HEK293 (cell line): ENCODE measurements around the gene BBX.

ENCODE experiments used
- CTCF ChIA-PET: fragments of 350-600 bp; formaldehyde crosslinking; extraction: SDS; loops from one replicate; lab custom pipeline; 2021; ENCODE audit warnings: antibody characterized with exemption; lab: Yijun Ruan, JAX
- POLR2A ChIA-PET: fragments of 300-600 bp; formaldehyde crosslinking; extraction: SDS; loops from one replicate; lab custom pipeline; 2020; ENCODE audit warnings: antibody characterized with exemption, inconsistent platforms; lab: Yijun Ruan, JAX
- H3K27ac ChIP-seq: fragments of 200-500 bp; sonication (Bioruptor generic); 2 replicates; pipeline ENCODE4 v1.5.1; 2014; ENCODE audit warnings: low read depth, low read length, control low read depth, inconsistent platforms; ENCODE audit errors: extremely low read depth
- H3K36me3 ChIP-seq, 2 experiments: fragments of 200-500 bp in 1 of 2; sonication (Bioruptor generic) in 1 of 2; 1 replicate in 1 of 2; 2 replicates in 1 of 2; pipeline ENCODE4 v1.5.1; 2014 to 2017; ENCODE audit warnings: inconsistent platforms in 2 of 2, low read length in 2 of 2; ENCODE audit not compliant: control insufficient read depth in 2 of 2, insufficient read depth in 1 of 2
- H3K4me1 ChIP-seq: fragments of 200-500 bp; sonication (Bioruptor generic); 2 replicates; pipeline ENCODE4 v1.5.1; 2014; ENCODE audit warnings: mild to moderate bottlenecking, low read length, inconsistent platforms; ENCODE audit not compliant: control insufficient read depth, insufficient read depth
- H3K4me3 ChIP-seq: 2 replicates; pipeline ENCODE4 v1.5.1; 2011; ENCODE audit warnings: low read depth, mild to moderate bottlenecking, control low read depth, low read length, moderate library complexity
- H3K9me3 ChIP-seq: fragments of 200-500 bp; sonication (Bioruptor generic); 2 replicates; pipeline ENCODE4 v1.5.1; 2014; ENCODE audit warnings: low read depth, low read length, inconsistent platforms; ENCODE audit not compliant: control insufficient read depth, insufficient read depth
- GLIS2 ChIP-seq: fragments of 450-650 bp; formaldehyde crosslinking; IDR thresholded peaks from 2 replicates; pipeline ENCODE4 v1.5.1; 2016; ENCODE audit warnings: missing biosample characterization, missing genetic modification characterization
- KLF1 ChIP-seq: fragments of 450-650 bp; formaldehyde crosslinking; IDR thresholded peaks from 2 replicates; pipeline ENCODE4 v1.5.1; 2016; ENCODE audit warnings: missing biosample characterization, missing genetic modification characterization
- KLF8 ChIP-seq: fragments of 450-650 bp; formaldehyde crosslinking; IDR thresholded peaks from 2 replicates; pipeline ENCODE4 v1.5.1; 2016; ENCODE audit warnings: missing biosample characterization, missing genetic modification characterization
- MYNN ChIP-seq: fragments of 450-650 bp; formaldehyde crosslinking; IDR thresholded peaks from 2 replicates; pipeline ENCODE4 v1.5.1; 2016; ENCODE audit warnings: missing biosample characterization, missing genetic modification characterization, borderline replicate concordance
- MZF1 ChIP-seq: fragments of 450-650 bp; formaldehyde crosslinking; IDR thresholded peaks from 2 replicates; pipeline ENCODE4 v1.5.1; 2017; ENCODE audit warnings: missing biosample characterization, missing genetic modification characterization, borderline replicate concordance
- OSR2 ChIP-seq: fragments of 450-650 bp; formaldehyde crosslinking; IDR thresholded peaks from 2 replicates; pipeline ENCODE4 v1.5.1; 2016; ENCODE audit warnings: missing biosample characterization, missing genetic modification characterization
- PRDM1 ChIP-seq: fragments of 450-650 bp; formaldehyde crosslinking; IDR thresholded peaks from 2 replicates; pipeline ENCODE4; 2016; ENCODE audit warnings: missing biosample characterization, missing genetic modification characterization
- PRDM4 ChIP-seq: fragments of 450-650 bp; formaldehyde crosslinking; IDR thresholded peaks from 2 replicates; pipeline ENCODE4 v1.5.1; 2017; ENCODE audit warnings: missing biosample characterization, missing genetic modification characterization
- REPIN1 ChIP-seq: fragments of 450-650 bp; formaldehyde crosslinking; IDR thresholded peaks from 2 replicates; pipeline ENCODE4 v1.5.1; 2017; ENCODE audit warnings: missing biosample characterization, missing genetic modification characterization, low read depth
- SCRT2 ChIP-seq: fragments of 450-650 bp; formaldehyde crosslinking; IDR thresholded peaks from 2 replicates; pipeline ENCODE4 v1.5.1; 2016; ENCODE audit warnings: missing biosample characterization, missing genetic modification characterization
- ZFP37 ChIP-seq: fragments of 450-650 bp; formaldehyde crosslinking; IDR thresholded peaks from 2 replicates; pipeline ENCODE4 v1.5.1; 2016; ENCODE audit warnings: missing biosample characterization, missing genetic modification characterization
- ZNF169 ChIP-seq: fragments of 450-650 bp; formaldehyde crosslinking; IDR thresholded peaks from 2 replicates; pipeline ENCODE4 v1.5.1; 2016; ENCODE audit warnings: missing biosample characterization, missing genetic modification characterization
- ZNF354C ChIP-seq: fragments of 450-650 bp; formaldehyde crosslinking; IDR thresholded peaks from 2 replicates; pipeline ENCODE4 v1.5.1; 2016; ENCODE audit warnings: missing biosample characterization, missing genetic modification characterization, low read depth, borderline replicate concordance
- ZNF394 ChIP-seq: fragments of 450-650 bp; formaldehyde crosslinking; IDR thresholded peaks from 2 replicates; pipeline ENCODE4 v1.5.1; 2016; ENCODE audit warnings: missing biosample characterization, missing genetic modification characterization, mild to moderate bottlenecking, moderate library complexity, borderline replicate concordance
- ZNF510 ChIP-seq: fragments of 450-650 bp; formaldehyde crosslinking; IDR thresholded peaks from 2 replicates; pipeline ENCODE4 v1.5.1; 2018; ENCODE audit warnings: mild to moderate bottlenecking, missing genetic modification characterization, missing biosample characterization; ENCODE audit not compliant: insufficient replicate concordance
- ZNF513 ChIP-seq: fragments of 450-650 bp; IDR thresholded peaks from 2 replicates; pipeline ENCODE4 v1.5.1; 2018; ENCODE audit warnings: missing biosample characterization, missing genetic modification characterization
- ZNF518A ChIP-seq: fragments of 450-650 bp; formaldehyde crosslinking; conservative IDR thresholded peaks from 2 replicates; pipeline ENCODE4 v1.5.1; 2016; ENCODE audit warnings: low read depth, missing biosample characterization, missing genetic modification characterization
- ZNF544 ChIP-seq: fragments of 450-650 bp; formaldehyde crosslinking; IDR thresholded peaks from 2 replicates; pipeline ENCODE4 v1.5.0; 2017; ENCODE audit warnings: missing biosample characterization, missing genetic modification characterization
- ZNF561 ChIP-seq: fragments of 450-650 bp; IDR thresholded peaks from 2 replicates; pipeline ENCODE4 v1.5.1; 2018; ENCODE audit warnings: missing biosample characterization, missing genetic modification characterization, borderline replicate concordance
- ZNF626 ChIP-seq: fragments of 450-650 bp; sonication (Bioruptor Pico); formaldehyde crosslinking; IDR thresholded peaks from 2 replicates; pipeline ENCODE4 v1.5.1; 2018; ENCODE audit warnings: missing biosample characterization, missing genetic modification characterization, inconsistent platforms
- ZNF654 ChIP-seq: fragments of 450-650 bp; formaldehyde crosslinking; IDR thresholded peaks from 2 replicates; pipeline ENCODE4 v1.5.1; 2016; ENCODE audit warnings: low read depth, missing biosample characterization, missing genetic modification characterization
- ZNF677 ChIP-seq: fragments of 450-650 bp; IDR thresholded peaks from 2 replicates; pipeline ENCODE4 v1.5.0; 2018; ENCODE audit warnings: missing biosample characterization, mild to moderate bottlenecking, missing genetic modification characterization, moderate library complexity
- ZXDB ChIP-seq: fragments of 450-650 bp; formaldehyde crosslinking; IDR thresholded peaks from 2 replicates; pipeline ENCODE4 v1.5.1; 2016; ENCODE audit warnings: missing biosample characterization, missing genetic modification characterization

The BBX gene

GRCh38 chr3:107745354-107745753 lies 222.6 kb downstream of the BBX start:
- H3K4me1 ChIP-seq = no peaks in the 10 kb centered on the region
- POLR2A ChIA-PET = no interaction called here
- CTCF ChIA-PET = interaction anchor here (0.7 to 1.1 kb wide), 2 partner anchors 55 to 479 kb away, joined by 4 read pairs; no protein-coding TSS in a partner anchor
- no peak for TF ChIP-seq ZNF354C (tag by site-specific recombination)
- no peak overlapping the region for H3K27ac ChIP-seq
- H3K36me3 ChIP-seq = peaks cover 0 to 3% of the 10 kb centered on the region in 2 experiments; a peak in 1 of 3 replicates
- H3K4me3 ChIP-seq = no peak overlapping the region
- H3K9me3 ChIP-seq = no peaks in the 10 kb centered on the region

- Histone ChIP-seq H3K9me3 (no peaks in the 10 kb centered on the region), H3K4me3 (no peak overlapping the region), H3K27ac (no peak overlapping the region), H3K4me1 (no peaks in the 10 kb centered on the region), H3K36me3 (peaks cover 0 to 6% of the 10 kb centered on the region in 2 experiments; a peak in 1 of 3 replicates)
- POLR2A ChIA-PET = no interaction called here
- CTCF ChIA-PET = interaction anchor here (0.5 to 2.0 kb wide), 18 partner anchors 9 to 323 kb away, joined by 3 to 9 read pairs (median 4); no protein-coding TSS in a partner anchor
- TF ChIP-seq KLF1 (tag by site-specific recombination) (no peak), ZNF544 (tag by site-specific recombination) (no peak), MZF1 (tag by site-specific recombination) (no peak), ZFP37 (no peak), GLIS2 (tag by site-specific recombination) (no peak), ZNF677 (tag by site-specific recombination) (no peak), KLF8 (no peak), ZNF654 (peak; percentile 50), PRDM4 (tag by site-specific recombination) (no peak), PRDM1 (tag by site-specific recombination) (no peak), ZNF510 (no peak), ZXDB (tag by site-specific recombination) (no peak), ZNF394 (tag by site-specific recombination) (no peak), SCRT2 (tag by site-specific recombination) (peak; percentile 47; the same call in 1 of the 2 replicates), ZNF518A (tag by site-specific recombination) (no peak), OSR2 (tag by site-specific recombination) (peak; percentile 11; the same call in 1 of the 2 replicates), ZNF561 (tag by site-specific recombination) (no peak), ZNF626 (tag by site-specific recombination) (no peak), REPIN1 (tag by site-specific recombination) (no peak), ZNF513 (tag by site-specific recombination) (no peak), MYNN (tag by site-specific recombination) (no peak), ZNF169 (tag by site-specific recombination) (no peak)
These were observed 229.6 kb downstream of the BBX start for GRCh38 chr3:107752202-107752990.
